ENCODE results near the gene SLC35E3.

The SLC35E3 gene

DNA sequence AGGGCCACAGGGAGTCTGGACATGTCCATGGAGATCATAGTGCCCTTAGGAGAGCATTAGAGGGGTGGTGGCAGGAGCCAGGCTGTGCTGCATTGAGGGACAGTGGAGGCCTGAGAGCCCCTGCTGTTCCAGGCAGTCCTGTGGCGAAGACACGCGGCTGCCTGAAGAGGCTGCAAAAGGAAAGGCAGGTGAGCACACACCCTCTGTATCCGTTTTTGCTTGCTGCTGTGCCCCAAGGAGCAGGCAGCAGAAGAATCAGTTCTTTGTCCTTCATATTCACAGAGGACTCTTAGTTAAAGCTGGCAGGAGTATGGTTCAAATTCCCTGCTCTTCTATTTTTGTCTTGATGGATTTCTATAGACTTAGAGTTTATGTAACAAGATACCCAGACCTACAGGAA is 4.5 kb downstream of the SLC35E3 start:
- Histone ChIP-seq H3K4me1 (ENCODE audit: control insufficient read depth in 1 of 2, insufficient read depth in 1 of 2, low read depth in 1 of 2, low read length in 1 of 2) (peaks cover 26 to 39% of the 10 kb centered on the region in 2 experiments), H3K27ac (no peak overlapping the region), H3K36me3 (peaks cover 35% of the 10 kb centered on the region), H3K4me3 (ENCODE audit: low read depth in 1 of 2, low read length in 1 of 2) (no peak overlapping the region), H3K27me3 (no peaks in the 10 kb centered on the region), H3K9me3 (no peaks in the 10 kb centered on the region)
- TF ChIP-seq, protein P1, sequence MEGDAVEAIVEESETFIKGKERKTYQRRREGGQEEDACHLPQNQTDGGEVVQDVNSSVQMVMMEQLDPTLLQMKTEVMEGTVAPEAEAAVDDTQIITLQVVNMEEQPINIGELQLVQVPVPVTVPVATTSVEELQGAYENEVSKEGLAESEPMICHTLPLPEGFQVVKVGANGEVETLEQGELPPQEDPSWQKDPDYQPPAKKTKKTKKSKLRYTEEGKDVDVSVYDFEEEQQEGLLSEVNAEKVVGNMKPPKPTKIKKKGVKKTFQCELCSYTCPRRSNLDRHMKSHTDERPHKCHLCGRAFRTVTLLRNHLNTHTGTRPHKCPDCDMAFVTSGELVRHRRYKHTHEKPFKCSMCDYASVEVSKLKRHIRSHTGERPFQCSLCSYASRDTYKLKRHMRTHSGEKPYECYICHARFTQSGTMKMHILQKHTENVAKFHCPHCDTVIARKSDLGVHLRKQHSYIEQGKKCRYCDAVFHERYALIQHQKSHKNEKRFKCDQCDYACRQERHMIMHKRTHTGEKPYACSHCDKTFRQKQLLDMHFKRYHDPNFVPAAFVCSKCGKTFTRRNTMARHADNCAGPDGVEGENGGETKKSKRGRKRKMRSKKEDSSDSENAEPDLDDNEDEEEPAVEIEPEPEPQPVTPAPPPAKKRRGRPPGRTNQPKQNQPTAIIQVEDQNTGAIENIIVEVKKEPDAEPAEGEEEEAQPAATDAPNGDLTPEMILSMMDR (IDR thresholded peaks at IDR 0.05): no peak

DNA sequence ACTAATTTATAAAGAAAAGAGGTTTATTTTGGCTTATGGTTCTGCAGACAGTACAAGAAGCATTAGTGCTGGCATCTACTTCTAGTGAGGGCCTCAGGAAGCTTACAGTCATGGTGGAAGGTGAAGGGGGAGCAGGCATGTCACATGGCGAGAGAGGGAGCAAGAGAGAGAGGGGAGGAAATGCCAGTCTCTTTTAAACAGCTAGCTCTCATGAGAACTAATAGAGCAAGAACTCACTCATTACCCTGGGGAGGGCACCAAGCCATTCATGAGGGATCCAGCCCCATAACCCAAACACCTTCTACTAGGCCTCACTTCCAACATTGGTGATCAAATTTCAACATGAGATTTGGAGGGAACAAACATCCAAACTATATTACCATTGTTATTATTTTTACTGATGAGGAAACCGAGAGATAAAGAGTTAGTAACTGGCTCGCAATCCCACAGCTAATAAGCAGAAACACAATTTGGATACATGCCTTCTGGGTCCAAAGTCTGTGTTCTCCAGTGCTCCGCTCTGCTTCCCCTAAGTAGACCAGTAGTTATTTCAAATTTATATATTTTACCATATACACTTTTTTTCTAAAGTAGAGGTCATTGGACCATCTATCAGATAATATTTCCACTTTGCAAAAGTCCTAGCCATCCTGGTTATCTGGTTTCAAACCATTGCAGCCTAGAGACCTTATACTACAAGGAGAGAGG is 9.7 kb downstream of the SLC35E3 start:
- no peaks in the 10 kb centered on the region for H3K4me1 ChIP-seq (ENCODE audit: control insufficient read depth in 1 of 2, insufficient read depth in 1 of 2, low read depth in 1 of 2, low read length in 1 of 2)
- TF ChIP-seq, protein P1 (IDR thresholded peaks at IDR 0.05): no peak
- H3K27ac ChIP-seq: no peak overlapping the region
- H3K9me3 ChIP-seq: no peaks in the 10 kb centered on the region
- H3K4me3 ChIP-seq (ENCODE audit: low read depth in 1 of 2, low read length in 1 of 2): no peak overlapping the region
- H3K27me3 ChIP-seq: no peaks in the 10 kb centered on the region
- peaks cover 69% of the 10 kb centered on the region for H3K36me3 ChIP-seq

DNA sequence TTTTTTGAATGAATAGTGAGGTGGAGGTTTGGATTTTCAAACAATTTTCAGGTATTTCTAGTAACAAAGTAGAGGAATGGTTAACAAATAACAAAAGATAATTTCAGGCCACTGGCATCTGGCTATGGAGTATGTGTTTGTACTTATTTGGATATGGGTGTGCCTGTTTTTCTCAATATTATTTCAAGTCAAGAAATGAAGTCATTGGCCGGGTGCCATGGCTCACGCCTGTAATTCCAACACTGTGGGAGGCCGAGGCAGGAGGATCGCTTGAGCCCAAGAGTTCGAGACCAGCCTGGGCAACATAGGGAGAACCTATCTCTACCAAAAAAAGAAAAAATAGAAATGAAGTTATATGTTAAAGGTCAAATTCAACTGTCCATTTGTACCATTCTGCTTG is 13.9 kb downstream of the SLC35E3 start:
- H3K9me3 ChIP-seq: no peaks in the 10 kb centered on the region
- H3K36me3 ChIP-seq: peaks cover 75% of the 10 kb centered on the region
- TF ChIP-seq, protein P1 (IDR thresholded peaks at IDR 0.05): no peak
- H3K4me1 ChIP-seq (ENCODE audit: control insufficient read depth in 1 of 2, insufficient read depth in 1 of 2, low read depth in 1 of 2, low read length in 1 of 2): no peaks in the 10 kb centered on the region
- H3K27me3 ChIP-seq: no peaks in the 10 kb centered on the region
- peak overlapping the region; percentile 23 for H3K27ac ChIP-seq
- no peak overlapping the region for H3K4me3 ChIP-seq (ENCODE audit: low read depth in 1 of 2, low read length in 1 of 2)

DNA sequence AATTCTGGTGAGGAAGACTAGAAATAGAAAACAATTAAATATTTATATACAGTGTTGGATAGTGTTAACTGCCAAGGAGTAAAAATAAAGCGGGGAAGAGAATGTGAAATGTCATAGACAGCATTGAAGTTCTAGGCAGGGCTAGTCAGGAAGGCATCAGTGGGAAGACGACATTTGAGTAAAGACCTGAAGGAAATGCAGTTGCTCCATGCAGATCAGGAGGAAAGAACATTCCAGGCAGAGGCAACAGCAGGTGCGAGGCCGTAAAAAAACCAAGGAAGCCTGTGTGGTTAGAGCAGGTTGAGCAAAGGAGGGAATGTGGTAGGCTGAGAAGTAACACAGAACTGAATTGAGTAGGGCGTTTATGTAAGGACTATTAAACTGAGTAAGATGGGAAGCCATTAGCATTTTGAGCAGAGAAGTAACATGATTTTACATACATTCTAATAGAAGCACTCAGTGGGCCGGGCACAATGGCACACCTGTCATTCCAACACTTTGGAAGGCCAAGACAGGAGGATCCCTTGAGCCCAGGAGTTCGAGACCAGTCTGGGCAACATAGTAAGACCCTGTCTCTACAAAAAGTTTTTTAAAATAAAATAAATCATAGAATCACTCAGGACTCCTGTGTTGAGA is 14.9 kb downstream of the SLC35E3 start:
- peaks cover 64% of the 10 kb centered on the region for H3K36me3 ChIP-seq
- H3K9me3 ChIP-seq: no peaks in the 10 kb centered on the region
- no peak overlapping the region for H3K4me3 ChIP-seq (ENCODE audit: low read depth in 1 of 2, low read length in 1 of 2)
- H3K27me3 ChIP-seq: no peaks in the 10 kb centered on the region
- TF ChIP-seq, protein P1 (IDR thresholded peaks at IDR 0.05): no peak
- H3K4me1 ChIP-seq (ENCODE audit: control insufficient read depth in 1 of 2, insufficient read depth in 1 of 2, low read depth in 1 of 2, low read length in 1 of 2): no peaks in the 10 kb centered on the region
- H3K27ac ChIP-seq: no peak overlapping the region

DNA sequence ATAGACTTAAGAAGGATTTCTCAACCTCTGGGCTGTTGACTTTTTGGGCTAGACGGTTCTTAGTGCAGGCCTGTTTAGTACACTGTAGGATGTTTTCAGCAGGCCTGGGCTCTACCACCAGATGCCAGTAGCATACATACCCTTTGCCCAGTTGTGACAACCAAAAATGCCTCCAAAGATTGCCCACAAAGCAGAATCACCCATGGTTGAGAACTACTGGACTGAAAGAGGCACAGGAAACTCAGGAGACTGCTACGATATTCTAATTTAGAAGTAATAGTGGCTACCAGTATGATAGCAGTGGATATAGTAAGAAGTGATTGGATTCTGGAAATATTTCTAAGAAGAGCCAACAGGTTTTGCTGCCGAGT is 15.5 kb downstream of the SLC35E3 start:
- Histone ChIP-seq H3K4me3 (ENCODE audit: low read depth in 1 of 2, low read length in 1 of 2) (no peak overlapping the region), H3K27ac (no peak overlapping the region), H3K4me1 (ENCODE audit: control insufficient read depth in 1 of 2, insufficient read depth in 1 of 2, low read depth in 1 of 2, low read length in 1 of 2) (no peaks in the 10 kb centered on the region), H3K9me3 (no peaks in the 10 kb centered on the region), H3K36me3 (peaks cover 60% of the 10 kb centered on the region), H3K27me3 (no peaks in the 10 kb centered on the region)
- TF ChIP-seq, protein P1 (IDR thresholded peaks at IDR 0.05): no peak

All from neutrophil (primary cell).